ENCODE results near the gene PARD6G. TPM values are rescaled to one million over a fixed set of nuclear protein-coding genes. Genes with fewer than 3 reads are reported as not detected.

PARD6G gene
- total and polyA plus RNA-seq, 2 of the 8 experiments (the other 6 are each of a cell fraction or from before 2014, with no cell fraction given), result 11.3 to 17.9 TPM

DNA sequence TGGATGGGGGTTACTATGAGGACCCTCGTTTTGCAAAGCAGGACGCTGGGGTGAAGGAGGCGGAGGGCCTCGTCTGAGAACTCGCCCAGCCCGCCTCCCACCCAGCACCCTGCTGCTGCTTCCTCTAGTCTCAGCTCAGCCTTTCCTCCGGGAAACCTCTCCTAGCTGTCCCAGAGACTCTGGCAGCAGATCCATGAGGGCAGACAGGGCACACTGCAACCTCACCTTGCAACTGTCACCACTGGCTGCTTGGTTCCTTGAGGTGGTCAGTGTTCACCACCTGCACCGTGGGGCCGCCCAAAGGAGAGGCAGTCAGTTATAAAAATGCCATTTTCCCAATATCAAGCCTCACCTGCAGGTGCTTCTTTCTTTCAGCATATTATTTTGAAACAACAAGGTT, 45.6 kb downstream of the PARD6G start:
- no peak overlapping the region for H3K14ac ChIP-seq (ENCODE audit: insufficient read length)
- H2AFZ ChIP-seq (ENCODE audit: low read length), result no peak overlapping the region
- H3K27ac ChIP-seq (ENCODE audit: low read depth, low read length), result no peak overlapping the region
- no peak overlapping the region for H4K5ac ChIP-seq (ENCODE audit: insufficient read length, low read depth, low read length)
- no peak overlapping the region for H2BK20ac ChIP-seq (ENCODE audit: low read length)
- H2BK120ac ChIP-seq (replicated peaks; ENCODE audit: low read depth, low read length), result no peak overlapping the region
- H3K9me3 ChIP-seq (ENCODE audit: insufficient read depth in 2 of 2, low read depth in 1 of 2, low read length in 1 of 2), result no peaks in the 10 kb centered on the region
- H3K18ac ChIP-seq (ENCODE audit: extremely low read depth, low read length), result no peak overlapping the region
- no peak overlapping the region for H3K4me3 ChIP-seq (ENCODE audit: extremely low read depth in 1 of 4, insufficient read depth in 2 of 4, low read depth in 3 of 4, low read length in 4 of 4)
- H3K79me2 ChIP-seq (ENCODE audit: control insufficient read depth in 1 of 2, insufficient read depth in 2 of 2, low read length in 2 of 2), result no peaks in the 10 kb centered on the region
- ChIA-PET CTCF (ENCODE audit: partially characterized antibody) (interaction anchor here (0.8 to 7.8 kb wide), 16 partner anchors 8 to 54 kb away, joined by 3 to 70 read pairs (median 12); no protein-coding TSS in a partner anchor), POLR2A (ENCODE audit: partially characterized antibody) (no interaction called here)
- H2BK5ac ChIP-seq (ENCODE audit: low read depth, low read length), result no peak overlapping the region
- H3K4ac ChIP-seq (replicated peaks; ENCODE audit: insufficient read length, low read depth, low read length), result no peak overlapping the region
- H3K27me3 ChIP-seq (replicated peaks in 1 of 4; ENCODE audit: control insufficient read depth in 3 of 4, extremely low read depth in 1 of 4, insufficient read depth in 3 of 4, low read length in 3 of 4), result no peaks in the 10 kb centered on the region
- no peak overlapping the region for H2BK15ac ChIP-seq (ENCODE audit: low read length)
- no peaks in the 10 kb centered on the region for H3K23me2 ChIP-seq (ENCODE audit: low read depth, low read length)
- H4K91ac ChIP-seq (replicated peaks; ENCODE audit: insufficient read length, low read length), result no peak overlapping the region
- no peak overlapping the region for H3K56ac ChIP-seq (replicated peaks; ENCODE audit: insufficient read length, low read depth, low read length)
- no peaks in the 10 kb centered on the region; the same call in 1 of the 2 replicates for H3K79me1 ChIP-seq (ENCODE audit: low read depth, low read length)
- H3K4me2 ChIP-seq (ENCODE audit: insufficient read depth in 1 of 2, low read depth in 2 of 2, low read length in 2 of 2), result no peak overlapping the region
- no peak for FAIRE-seq
- no peak overlapping the region for H2AK5ac ChIP-seq (ENCODE audit: low read depth, low read length)
- peak in 1 of 2 experiments; percentile 48 for DNase-seq (ENCODE audit: low read depth in 1 of 2, low spot score in 2 of 2)
- WGBS, 2 experiments (ENCODE audit: extremely low coverage in 1 of 2, insufficient coverage in 1 of 2, insufficient read length in 1 of 2, insufficient replicate concordance in 2 of 2, low coverage in 1 of 2, low lambda C conversion rate in 2 of 2, missing lambda C conversion rate in 1 of 2), result 82% methylated on average over 9 of the region's 9 CpGs; no CpG with 5 or more reads in 1 of the 2 experiments
- no peak overlapping the region for H3K9ac ChIP-seq (replicated peaks in 1 of 4; ENCODE audit: extremely low read depth in 1 of 4, low read depth in 3 of 4, low read length in 3 of 4)
- no peak overlapping the region for H3K23ac ChIP-seq (ENCODE audit: insufficient read length)
- peaks cover 4 to 8% of the 10 kb centered on the region in 2 experiments for H4K20me1 ChIP-seq (replicated peaks in 1 of 2; ENCODE audit: control insufficient read depth in 1 of 2, insufficient read depth in 2 of 2, low read length in 2 of 2)
- H4K8ac ChIP-seq (ENCODE audit: extremely low read depth, insufficient read depth, low read length), result no peak overlapping the region
- H3K36me3 ChIP-seq (ENCODE audit: control insufficient read depth in 2 of 4, insufficient read depth in 4 of 4, low read length in 3 of 4), result no peaks in the 10 kb centered on the region; a peak in 2 of 8 replicates
- peaks cover 2 to 23% (median 7%) of the 10 kb centered on the region in 4 experiments; a peak in 6 of 7 replicates for H3K4me1 ChIP-seq (replicated peaks in 1 of 4; ENCODE audit: control insufficient read depth in 3 of 4, insufficient read depth in 4 of 4, low read length in 3 of 4)
- TF ChIP-seq CREB1 (IDR thresholded peaks at IDR 0.05), result no peak
- no peak for TF ChIP-seq KDM4A (IDR thresholded peaks at IDR 0.05; ENCODE audit: low read depth, low read length, severe bottlenecking)
- H2BK12ac ChIP-seq (ENCODE audit: low read depth, low read length), result no peak overlapping the region

Measured in H1 (cell line).